IMR-90 (cell line): ENCODE measurements around the gene NDUFB7. TPM values are rescaled to one million over a fixed set of nuclear protein-coding genes. Genes with fewer than 3 reads are reported as not detected.

Experiments
- ATAC-seq: fragments of 200-7000 bp; cut with Tn5 transposase; 2 replicates; pipeline ENCODE4 v1.9.1; 2020; ENCODE audit warnings: low read depth, mild to moderate bottlenecking, moderate library complexity
- BruUV-seq: library from RNA; stranded (reverse); fragments of 400-500 nt; replicated peaks from 2 replicates; lab custom pipeline; 2021; lab: Mats Ljungman, UMichigan
- CTCF ChIA-PET: fragments of 300-600 bp; formaldehyde crosslinking; extraction: SDS; loops from one replicate; lab custom pipeline; 2021; ENCODE audit warnings: antibody characterized with exemption; lab: Yijun Ruan, JAX
- POLR2A ChIA-PET: fragments of 300-600 bp; sonication (Branson Sonifier 250); formaldehyde crosslinking; loops from one replicate; lab custom pipeline; 2022; ENCODE audit warnings: antibody characterized with exemption; ENCODE audit not compliant: unreplicated experiment; lab: Charles Lee
- DNase-seq: peaks from one replicate; pipeline ENCODE4 v3.0.0; 2013
- H2AFZ ChIP-seq: replicated peaks from 2 replicates; pipeline ENCODE3; 2013; ENCODE audit warnings: low read length, mild to moderate bottlenecking; ENCODE audit not compliant: poor library complexity
- H2AK5ac ChIP-seq: 2 replicates; pipeline ENCODE4 v1.6.1; 2013; ENCODE audit warnings: low read depth, low read length, inconsistent platforms
- H2AK9ac ChIP-seq: replicated peaks from 2 replicates; pipeline ENCODE3; 2013; ENCODE audit warnings: mild to moderate bottlenecking, low read depth, low read length, moderate library complexity; ENCODE audit not compliant: poor library complexity
- H2BK120ac ChIP-seq: 2 replicates; pipeline ENCODE4 v1.6.1; 2013; ENCODE audit warnings: low read depth, low read length, inconsistent platforms
- H2BK15ac ChIP-seq: 3 replicates; pipeline ENCODE4 v1.6.1; 2013; ENCODE audit warnings: low read depth, low read length, inconsistent platforms
- H2BK20ac ChIP-seq: 2 replicates; pipeline ENCODE4 v1.6.1; 2013; ENCODE audit warnings: low read depth, mild to moderate bottlenecking, inconsistent platforms, low read length, moderate library complexity
- H2BK5ac ChIP-seq: 2 replicates; pipeline ENCODE4 v1.6.1; 2013; ENCODE audit warnings: mild to moderate bottlenecking, low read depth, low read length, inconsistent platforms; ENCODE audit not compliant: poor library complexity, severe bottlenecking
- H3K14ac ChIP-seq: replicated peaks from 2 replicates; pipeline ENCODE4 v1.6.1; 2013; ENCODE audit warnings: low read depth, low read length, inconsistent platforms
- H3K18ac ChIP-seq: 2 replicates; pipeline ENCODE4 v1.6.1; 2013; ENCODE audit warnings: low read depth, low read length, control low read depth
- H3K23ac ChIP-seq: 2 replicates; pipeline ENCODE4 v1.6.1; 2013; ENCODE audit warnings: low read depth, low read length, inconsistent platforms
- H3K27ac ChIP-seq: 2 replicates; pipeline ENCODE4 v1.5.1; 2013; ENCODE audit warnings: mild to moderate bottlenecking, control low read depth, low read length; ENCODE audit not compliant: insufficient read depth
- H3K27me3 ChIP-seq: 2 replicates; pipeline ENCODE4 v1.6.1; 2013; ENCODE audit warnings: low read length; ENCODE audit not compliant: control insufficient read depth, insufficient read depth
- H3K36me3 ChIP-seq: 2 replicates; pipeline ENCODE4 v1.6.1; 2013; ENCODE audit warnings: low read length, mixed read lengths; ENCODE audit not compliant: control insufficient read depth, insufficient read depth
- H3K4ac ChIP-seq: 2 replicates; pipeline ENCODE4 v1.6.1; 2013; ENCODE audit warnings: low read depth, low read length, inconsistent platforms
- H3K4me1 ChIP-seq: 2 replicates; pipeline ENCODE4 v1.6.1; 2013; ENCODE audit warnings: low read length, mixed read lengths; ENCODE audit not compliant: control insufficient read depth, insufficient read depth
- H3K4me2 ChIP-seq: 2 replicates; pipeline ENCODE4 v1.6.1; 2013; ENCODE audit warnings: low read depth, mild to moderate bottlenecking, control low read depth, low read length, moderate library complexity
- H3K4me3 ChIP-seq: 2 replicates; pipeline ENCODE4 v1.5.1; 2013; ENCODE audit warnings: low read depth, mild to moderate bottlenecking, control low read depth, low read length, moderate library complexity; ENCODE audit not compliant: insufficient read depth
- H3K56ac ChIP-seq: 2 replicates; pipeline ENCODE4 v1.6.1; 2013; ENCODE audit warnings: low read length, inconsistent platforms; ENCODE audit not compliant: insufficient read depth; ENCODE audit errors: extremely low read depth
- H3K79me1 ChIP-seq, 2 experiments: 2 replicates each; pipeline ENCODE4 v1.6.1; 2013; ENCODE audit warnings: low read length in 2 of 2, inconsistent platforms in 1 of 2, low read depth in 1 of 2
- H3K9ac ChIP-seq: 2 replicates; pipeline ENCODE4 v1.6.1; 2013; ENCODE audit warnings: low read depth, low read length, control low read depth
- H3K9me1 ChIP-seq: 2 replicates; pipeline ENCODE4 v1.6.1; 2013; ENCODE audit warnings: low read length, inconsistent platforms; ENCODE audit not compliant: insufficient read depth
- H3K9me3 ChIP-seq: 2 replicates; pipeline ENCODE4 v1.6.1; 2013; ENCODE audit warnings: low read length; ENCODE audit not compliant: control insufficient read depth, insufficient read depth
- H4K20me1 ChIP-seq: 2 replicates; pipeline ENCODE4 v1.6.1; 2013; ENCODE audit warnings: low read length, inconsistent platforms; ENCODE audit not compliant: insufficient read depth
- H4K5ac ChIP-seq: 2 replicates; pipeline ENCODE4 v1.6.1; 2013; ENCODE audit warnings: mild to moderate bottlenecking, low read depth, low read length, control low read depth
- H4K8ac ChIP-seq, 2 experiments: 2 replicates each; pipeline ENCODE4 v1.6.1; 2013; ENCODE audit warnings: low read depth in 2 of 2, low read length in 2 of 2, control low read depth in 1 of 2, inconsistent platforms in 1 of 2
- H4K91ac ChIP-seq: 2 replicates; pipeline ENCODE4 v1.6.1; 2013; ENCODE audit warnings: low read depth, low read length, inconsistent platforms; ENCODE audit not compliant: insufficient read depth
- CEBPB ChIP-seq: IDR thresholded peaks from 2 replicates; pipeline ENCODE4 v1.6.1; 2012; ENCODE audit warnings: low read depth, low read length, improper control_type of control experiment
- CHD1 ChIP-seq: IDR thresholded peaks from 2 replicates; pipeline ENCODE4 v1.6.1; 2012; ENCODE audit warnings: low read depth, low read length, improper control_type of control experiment
- FOS ChIP-seq: fragments of 150-350 bp; IDR thresholded peaks from 2 replicates; pipeline ENCODE4 v1.6.1; 2016; ENCODE audit warnings: low read depth, low read length
- MAFK ChIP-seq: IDR thresholded peaks from 2 replicates; pipeline ENCODE4 v1.6.1; 2012; ENCODE audit warnings: low read depth, low read length, improper control_type of control experiment
- NFE2L2 ChIP-seq: fragments of 150-350 bp; IDR thresholded peaks from 2 replicates; pipeline ENCODE4 v1.6.1; 2016; ENCODE audit warnings: low read depth, mild to moderate bottlenecking, low read length
- RAD21 ChIP-seq: IDR thresholded peaks from 2 replicates; pipeline ENCODE4 v1.6.1; 2012; ENCODE audit warnings: low read length, improper control_type of control experiment
- RCOR1 ChIP-seq: IDR thresholded peaks from 2 replicates; pipeline ENCODE4 v1.6.1; 2012; ENCODE audit warnings: mild to moderate bottlenecking, low read length, improper control_type of control experiment; ENCODE audit not compliant: insufficient replicate concordance
- RFX5 ChIP-seq: IDR thresholded peaks from 2 replicates; pipeline ENCODE4 v1.8.0; 2012; ENCODE audit warnings: low read depth, mild to moderate bottlenecking, low read length, moderate library complexity
- SMC3 ChIP-seq: fragments of 150-350 bp; IDR thresholded peaks from 2 replicates; pipeline ENCODE4 v1.6.1; 2016; ENCODE audit warnings: low read depth, mild to moderate bottlenecking, antibody characterized with exemption, low read length, moderate library complexity
- WGBS, 2 experiments: methylation state at CpG; one replicate each; pipeline versions ENCODE4 v1.1.5 to v1.1.7; 2013; ENCODE audit warnings: missing lambda C conversion rate in 2 of 2; ENCODE audit not compliant: insufficient read length in 1 of 2; ENCODE audit errors: extremely low coverage in 2 of 2; 5-methylcytosine and 5-hydroxymethylcytosine counted together
- dilution Hi-C: fragments of 300-500 bp; cut with HindIII; formaldehyde crosslinking; loops from one replicate; pipeline ENCODE4 v1.14.3; 2018; ENCODE audit warnings: low sequenced_read_pairs; ENCODE audit not compliant: unreplicated experiment
- in situ Hi-C: fragments of 300-500 bp; cut with MboI; formaldehyde crosslinking; loops from 3 replicates; pipeline ENCODE4 v1.14.3; 2019; ENCODE audit warnings: low sequenced_read_pairs, inconsistent platforms, mixed read lengths
- intact Hi-C: fragments of 100-400 bp; cut with micrococcal nuclease; formaldehyde crosslinking; loops from 2 replicates; pipeline ENCODE4 v1.10.0; 2022
- polyA plus RNA-seq, 3 experiments: library from polyadenylated mRNA; depleted of rRNA; stranded (reverse); fragments of >200 nt; gene quantifications; 2 replicates each; pipeline ENCODE4 v1.2.3, GENCODE V29; 2012; ENCODE audit warnings: low replicate concordance in 1 of 3
- total RNA-seq: library from RNA; depleted of rRNA; stranded (reverse); fragments of >200 nt; gene quantifications from 2 replicates; pipeline ENCODE4 v1.2.3, GENCODE V29; 2012
- TF ChIP-seq, protein P1 (sequence below): fragments of 150-350 bp; IDR thresholded peaks from 2 replicates; pipeline ENCODE4 v1.6.1; 2017; ENCODE audit warnings: mild to moderate bottlenecking, antibody characterized with exemption, low read length, low read depth
- TF ChIP-seq, protein P2 (sequence below): conservative IDR thresholded peaks from 2 replicates; pipeline ENCODE4 v1.5.1; 2012; ENCODE audit warnings: mild to moderate bottlenecking, low read depth, low read length, improper control_type of control experiment
- TF ChIP-seq, protein P3 (sequence below): fragments of 150-350 bp; IDR thresholded peaks from 2 replicates; pipeline ENCODE4 v1.6.1; 2016; ENCODE audit warnings: low read depth, mild to moderate bottlenecking, low read length, moderate library complexity, borderline replicate concordance

Gene NDUFB7
- total and polyA plus RNA-seq, 2 of the 4 experiments (the other 2 are of a cell fraction): 436 to 523 TPM

DNA sequence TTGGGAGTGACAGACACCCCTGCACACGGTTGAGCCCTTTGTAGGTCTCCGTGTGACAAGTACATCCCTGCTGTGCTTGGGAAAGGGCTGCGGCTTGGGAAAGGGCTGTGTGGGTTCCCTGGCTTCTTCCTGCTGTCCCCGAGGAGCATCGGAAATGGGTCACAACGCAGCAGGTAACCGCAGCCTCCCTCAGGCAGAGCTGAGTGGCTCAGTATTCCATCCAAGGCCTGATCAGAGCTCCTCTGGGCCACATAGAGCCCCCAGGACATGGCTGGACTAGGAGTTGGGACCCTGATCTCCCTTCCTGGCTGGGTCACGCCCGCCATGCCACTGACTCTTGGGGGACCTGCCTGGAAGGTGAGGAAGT lies 26.2 kb downstream of the NDUFB7 start:
- POLR2A ChIA-PET: no interaction called here

More for the DNA sequence above, 26.2 kb downstream of the NDUFB7 start:
- Histone ChIP-seq H3K4me1 (peaks cover 6% of the 10 kb centered on the region; the same call in 1 of the 2 replicates), H3K4me2 (no peak overlapping the region), H4K91ac (no peak overlapping the region), H3K4me3 (no peak overlapping the region), H2BK20ac (no peak overlapping the region), H3K23ac (no peak overlapping the region), H3K79me1 (peaks cover 12 to 54% of the 10 kb centered on the region in 2 experiments), H4K5ac (no peak overlapping the region), H4K20me1 (peaks cover 19% of the 10 kb centered on the region), H2AK5ac (no peak overlapping the region), H2BK15ac (no peak overlapping the region), H3K9ac (no peak overlapping the region), H4K8ac (no peak overlapping the region), H3K4ac (no peak overlapping the region), H3K9me3 (no peaks in the 10 kb centered on the region), H2AFZ (no peak overlapping the region), H3K18ac (no peak overlapping the region), H3K9me1 (peaks cover 14% of the 10 kb centered on the region; the same call in 1 of the 2 replicates), H3K14ac (no peak overlapping the region), H3K27me3 (no peaks in the 10 kb centered on the region), H2BK120ac (no peak overlapping the region), H2BK5ac (no peak overlapping the region), H3K56ac (no peak overlapping the region), H3K27ac (no peak overlapping the region), H3K36me3 (no peaks in the 10 kb centered on the region), H2AK9ac (peak overlapping the region; percentile 42)
- WGBS, 2 experiments: 50% methylated on average over 2 of the region's 9 CpGs; no CpG with 5 or more reads in 1 of the 2 experiments
- DNase-seq: no peak
- no peak for TF ChIP-seq FOS
- no peak for TF ChIP-seq RAD21
- no peak for TF ChIP-seq CEBPB
- TF ChIP-seq SMC3: no peak
- no peak for TF ChIP-seq RCOR1
- TF ChIP-seq, protein P1, sequence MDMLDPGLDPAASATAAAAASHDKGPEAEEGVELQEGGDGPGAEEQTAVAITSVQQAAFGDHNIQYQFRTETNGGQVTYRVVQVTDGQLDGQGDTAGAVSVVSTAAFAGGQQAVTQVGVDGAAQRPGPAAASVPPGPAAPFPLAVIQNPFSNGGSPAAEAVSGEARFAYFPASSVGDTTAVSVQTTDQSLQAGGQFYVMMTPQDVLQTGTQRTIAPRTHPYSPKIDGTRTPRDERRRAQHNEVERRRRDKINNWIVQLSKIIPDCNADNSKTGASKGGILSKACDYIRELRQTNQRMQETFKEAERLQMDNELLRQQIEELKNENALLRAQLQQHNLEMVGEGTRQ: no peak
- TF ChIP-seq NFE2L2: no peak
- TF ChIP-seq MAFK: no peak
- TF ChIP-seq CHD1: no peak
- no peak for TF ChIP-seq RFX5
- TF ChIP-seq, protein P2, sequence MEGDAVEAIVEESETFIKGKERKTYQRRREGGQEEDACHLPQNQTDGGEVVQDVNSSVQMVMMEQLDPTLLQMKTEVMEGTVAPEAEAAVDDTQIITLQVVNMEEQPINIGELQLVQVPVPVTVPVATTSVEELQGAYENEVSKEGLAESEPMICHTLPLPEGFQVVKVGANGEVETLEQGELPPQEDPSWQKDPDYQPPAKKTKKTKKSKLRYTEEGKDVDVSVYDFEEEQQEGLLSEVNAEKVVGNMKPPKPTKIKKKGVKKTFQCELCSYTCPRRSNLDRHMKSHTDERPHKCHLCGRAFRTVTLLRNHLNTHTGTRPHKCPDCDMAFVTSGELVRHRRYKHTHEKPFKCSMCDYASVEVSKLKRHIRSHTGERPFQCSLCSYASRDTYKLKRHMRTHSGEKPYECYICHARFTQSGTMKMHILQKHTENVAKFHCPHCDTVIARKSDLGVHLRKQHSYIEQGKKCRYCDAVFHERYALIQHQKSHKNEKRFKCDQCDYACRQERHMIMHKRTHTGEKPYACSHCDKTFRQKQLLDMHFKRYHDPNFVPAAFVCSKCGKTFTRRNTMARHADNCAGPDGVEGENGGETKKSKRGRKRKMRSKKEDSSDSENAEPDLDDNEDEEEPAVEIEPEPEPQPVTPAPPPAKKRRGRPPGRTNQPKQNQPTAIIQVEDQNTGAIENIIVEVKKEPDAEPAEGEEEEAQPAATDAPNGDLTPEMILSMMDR: no peak
- TF ChIP-seq, protein P3, sequence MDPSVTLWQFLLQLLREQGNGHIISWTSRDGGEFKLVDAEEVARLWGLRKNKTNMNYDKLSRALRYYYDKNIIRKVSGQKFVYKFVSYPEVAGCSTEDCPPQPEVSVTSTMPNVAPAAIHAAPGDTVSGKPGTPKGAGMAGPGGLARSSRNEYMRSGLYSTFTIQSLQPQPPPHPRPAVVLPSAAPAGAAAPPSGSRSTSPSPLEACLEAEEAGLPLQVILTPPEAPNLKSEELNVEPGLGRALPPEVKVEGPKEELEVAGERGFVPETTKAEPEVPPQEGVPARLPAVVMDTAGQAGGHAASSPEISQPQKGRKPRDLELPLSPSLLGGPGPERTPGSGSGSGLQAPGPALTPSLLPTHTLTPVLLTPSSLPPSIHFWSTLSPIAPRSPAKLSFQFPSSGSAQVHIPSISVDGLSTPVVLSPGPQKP: no peak
- dilution Hi-C loops (no loop called here), in situ Hi-C loops (no loop called here), intact Hi-C loops (no loop called here)
- ATAC-seq: no peak
- CTCF ChIA-PET: interaction anchor here (1.7 kb wide), 1 partner anchor 12 kb away, joined by 5 read pairs; no protein-coding TSS in a partner anchor
- no TSS peak for BruUV-seq
